SK-N-SH (cell line): ENCODE measurements around the gene FAM184A.

Experiments used
- CHD2 ChIP-seq: fragments of 150-350 bp; IDR thresholded peaks from 2 replicates; pipeline ENCODE4 v1.6.1; 2018; ENCODE audit warnings: low read length; ENCODE audit not compliant: partially characterized antibody
- EZH2phosphoT487 ChIP-seq: fragments of 200-600 bp; sonication (generic); IDR thresholded peaks from 2 replicates; pipeline ENCODE4 v1.6.1; 2017; ENCODE audit warnings: low read depth, mixed run types, mild to moderate bottlenecking, antibody characterized with exemption, moderate library complexity, borderline replicate concordance
- GATA2 ChIP-seq: sonication (generic); formaldehyde crosslinking; IDR thresholded peaks from 2 replicates; pipeline ENCODE4 v1.5.0; 2020; ENCODE audit warnings: mild to moderate bottlenecking, missing genetic modification reagents
- POLR2AphosphoS5 ChIP-seq: IDR thresholded peaks from 2 replicates; pipeline ENCODE4 v1.6.1; 2012; ENCODE audit warnings: low read depth, low read length
- TF ChIP-seq, protein P1 (sequence below): fragments of 200-600 bp; sonication (generic); IDR thresholded peaks from 2 replicates; pipeline ENCODE4 v1.6.1; 2017; ENCODE audit warnings: antibody characterized with exemption, mild to moderate bottlenecking, moderate library complexity
- TF ChIP-seq, protein P2 (sequence below): IDR thresholded peaks from 2 replicates; pipeline ENCODE4 v1.4.0; 2012; ENCODE audit warnings: low read depth, borderline replicate concordance
- TF ChIP-seq, protein P3 (sequence below): IDR thresholded peaks from 2 replicates; pipeline ENCODE4 v1.6.1; 2012; ENCODE audit warnings: mild to moderate bottlenecking, low read depth, low read length, moderate library complexity

- TF ChIP-seq, protein P1, sequence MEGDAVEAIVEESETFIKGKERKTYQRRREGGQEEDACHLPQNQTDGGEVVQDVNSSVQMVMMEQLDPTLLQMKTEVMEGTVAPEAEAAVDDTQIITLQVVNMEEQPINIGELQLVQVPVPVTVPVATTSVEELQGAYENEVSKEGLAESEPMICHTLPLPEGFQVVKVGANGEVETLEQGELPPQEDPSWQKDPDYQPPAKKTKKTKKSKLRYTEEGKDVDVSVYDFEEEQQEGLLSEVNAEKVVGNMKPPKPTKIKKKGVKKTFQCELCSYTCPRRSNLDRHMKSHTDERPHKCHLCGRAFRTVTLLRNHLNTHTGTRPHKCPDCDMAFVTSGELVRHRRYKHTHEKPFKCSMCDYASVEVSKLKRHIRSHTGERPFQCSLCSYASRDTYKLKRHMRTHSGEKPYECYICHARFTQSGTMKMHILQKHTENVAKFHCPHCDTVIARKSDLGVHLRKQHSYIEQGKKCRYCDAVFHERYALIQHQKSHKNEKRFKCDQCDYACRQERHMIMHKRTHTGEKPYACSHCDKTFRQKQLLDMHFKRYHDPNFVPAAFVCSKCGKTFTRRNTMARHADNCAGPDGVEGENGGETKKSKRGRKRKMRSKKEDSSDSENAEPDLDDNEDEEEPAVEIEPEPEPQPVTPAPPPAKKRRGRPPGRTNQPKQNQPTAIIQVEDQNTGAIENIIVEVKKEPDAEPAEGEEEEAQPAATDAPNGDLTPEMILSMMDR: no peak
- TF ChIP-seq EZH2phosphoT487 (no peak), GATA2 (CRISPR knock-in tag) (no peak), POLR2AphosphoS5 (no peak), CHD2 (no peak)
- TF ChIP-seq, protein P2, sequence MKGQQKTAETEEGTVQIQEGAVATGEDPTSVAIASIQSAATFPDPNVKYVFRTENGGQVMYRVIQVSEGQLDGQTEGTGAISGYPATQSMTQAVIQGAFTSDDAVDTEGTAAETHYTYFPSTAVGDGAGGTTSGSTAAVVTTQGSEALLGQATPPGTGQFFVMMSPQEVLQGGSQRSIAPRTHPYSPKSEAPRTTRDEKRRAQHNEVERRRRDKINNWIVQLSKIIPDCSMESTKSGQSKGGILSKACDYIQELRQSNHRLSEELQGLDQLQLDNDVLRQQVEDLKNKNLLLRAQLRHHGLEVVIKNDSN: no peak
- TF ChIP-seq, protein P3, sequence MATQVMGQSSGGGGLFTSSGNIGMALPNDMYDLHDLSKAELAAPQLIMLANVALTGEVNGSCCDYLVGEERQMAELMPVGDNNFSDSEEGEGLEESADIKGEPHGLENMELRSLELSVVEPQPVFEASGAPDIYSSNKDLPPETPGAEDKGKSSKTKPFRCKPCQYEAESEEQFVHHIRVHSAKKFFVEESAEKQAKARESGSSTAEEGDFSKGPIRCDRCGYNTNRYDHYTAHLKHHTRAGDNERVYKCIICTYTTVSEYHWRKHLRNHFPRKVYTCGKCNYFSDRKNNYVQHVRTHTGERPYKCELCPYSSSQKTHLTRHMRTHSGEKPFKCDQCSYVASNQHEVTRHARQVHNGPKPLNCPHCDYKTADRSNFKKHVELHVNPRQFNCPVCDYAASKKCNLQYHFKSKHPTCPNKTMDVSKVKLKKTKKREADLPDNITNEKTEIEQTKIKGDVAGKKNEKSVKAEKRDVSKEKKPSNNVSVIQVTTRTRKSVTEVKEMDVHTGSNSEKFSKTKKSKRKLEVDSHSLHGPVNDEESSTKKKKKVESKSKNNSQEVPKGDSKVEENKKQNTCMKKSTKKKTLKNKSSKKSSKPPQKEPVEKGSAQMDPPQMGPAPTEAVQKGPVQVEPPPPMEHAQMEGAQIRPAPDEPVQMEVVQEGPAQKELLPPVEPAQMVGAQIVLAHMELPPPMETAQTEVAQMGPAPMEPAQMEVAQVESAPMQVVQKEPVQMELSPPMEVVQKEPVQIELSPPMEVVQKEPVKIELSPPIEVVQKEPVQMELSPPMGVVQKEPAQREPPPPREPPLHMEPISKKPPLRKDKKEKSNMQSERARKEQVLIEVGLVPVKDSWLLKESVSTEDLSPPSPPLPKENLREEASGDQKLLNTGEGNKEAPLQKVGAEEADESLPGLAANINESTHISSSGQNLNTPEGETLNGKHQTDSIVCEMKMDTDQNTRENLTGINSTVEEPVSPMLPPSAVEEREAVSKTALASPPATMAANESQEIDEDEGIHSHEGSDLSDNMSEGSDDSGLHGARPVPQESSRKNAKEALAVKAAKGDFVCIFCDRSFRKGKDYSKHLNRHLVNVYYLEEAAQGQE: no peak
Measured at GRCh38 chr6:118999494-119000040, 78.9 kb downstream of the FAM184A start.
